ENCODE measurements around the gene PGA4.

The PGA4 gene

GRCh38 chr11:61259363-61259762 is 37.2 kb downstream of the PGA4 start:
- no peaks in the 10 kb centered on the region for H3K4me1 ChIP-seq (ENCODE audit: insufficient read depth, low read length)
- H3K4me3 ChIP-seq (ENCODE audit: low read depth in 1 of 2, low read length in 2 of 2): no peak overlapping the region
- TF ChIP-seq EZH2 (IDR thresholded peaks at IDR 0.05; ENCODE audit: borderline replicate concordance, low read depth, low read length, severe bottlenecking): no peak
- TF ChIP-seq, protein P1, sequence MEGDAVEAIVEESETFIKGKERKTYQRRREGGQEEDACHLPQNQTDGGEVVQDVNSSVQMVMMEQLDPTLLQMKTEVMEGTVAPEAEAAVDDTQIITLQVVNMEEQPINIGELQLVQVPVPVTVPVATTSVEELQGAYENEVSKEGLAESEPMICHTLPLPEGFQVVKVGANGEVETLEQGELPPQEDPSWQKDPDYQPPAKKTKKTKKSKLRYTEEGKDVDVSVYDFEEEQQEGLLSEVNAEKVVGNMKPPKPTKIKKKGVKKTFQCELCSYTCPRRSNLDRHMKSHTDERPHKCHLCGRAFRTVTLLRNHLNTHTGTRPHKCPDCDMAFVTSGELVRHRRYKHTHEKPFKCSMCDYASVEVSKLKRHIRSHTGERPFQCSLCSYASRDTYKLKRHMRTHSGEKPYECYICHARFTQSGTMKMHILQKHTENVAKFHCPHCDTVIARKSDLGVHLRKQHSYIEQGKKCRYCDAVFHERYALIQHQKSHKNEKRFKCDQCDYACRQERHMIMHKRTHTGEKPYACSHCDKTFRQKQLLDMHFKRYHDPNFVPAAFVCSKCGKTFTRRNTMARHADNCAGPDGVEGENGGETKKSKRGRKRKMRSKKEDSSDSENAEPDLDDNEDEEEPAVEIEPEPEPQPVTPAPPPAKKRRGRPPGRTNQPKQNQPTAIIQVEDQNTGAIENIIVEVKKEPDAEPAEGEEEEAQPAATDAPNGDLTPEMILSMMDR (IDR thresholded peaks at IDR 0.05; ENCODE audit: borderline replicate concordance, extremely low read depth, low read length, poor library complexity, severe bottlenecking): no peak
- H4K20me1 ChIP-seq (ENCODE audit: insufficient read depth, low read length): no peaks in the 10 kb centered on the region
- H3K79me2 ChIP-seq (ENCODE audit: insufficient read depth, low read length): no peaks in the 10 kb centered on the region
- no peak overlapping the region for H3K27ac ChIP-seq (ENCODE audit: low read length)
- no peaks in the 10 kb centered on the region for H3K36me3 ChIP-seq (ENCODE audit: insufficient read depth, low read length)
- H3K4me2 ChIP-seq (ENCODE audit: insufficient read depth, low read length): no peak overlapping the region
- DNase-seq (no peak), ATAC-seq (ENCODE audit: insufficient read depth, low read depth) (no peak)
- H3K9me3 ChIP-seq (ENCODE audit: insufficient read depth, low read length, severe bottlenecking): no peaks in the 10 kb centered on the region
- no peaks in the 10 kb centered on the region for H3K27me3 ChIP-seq (ENCODE audit: insufficient read depth, low read length, poor library complexity)
- H3K9ac ChIP-seq (ENCODE audit: low read depth, low read length): no peak overlapping the region
- no peak overlapping the region for H2AFZ ChIP-seq (ENCODE audit: low read depth, low read length)

DNA sequence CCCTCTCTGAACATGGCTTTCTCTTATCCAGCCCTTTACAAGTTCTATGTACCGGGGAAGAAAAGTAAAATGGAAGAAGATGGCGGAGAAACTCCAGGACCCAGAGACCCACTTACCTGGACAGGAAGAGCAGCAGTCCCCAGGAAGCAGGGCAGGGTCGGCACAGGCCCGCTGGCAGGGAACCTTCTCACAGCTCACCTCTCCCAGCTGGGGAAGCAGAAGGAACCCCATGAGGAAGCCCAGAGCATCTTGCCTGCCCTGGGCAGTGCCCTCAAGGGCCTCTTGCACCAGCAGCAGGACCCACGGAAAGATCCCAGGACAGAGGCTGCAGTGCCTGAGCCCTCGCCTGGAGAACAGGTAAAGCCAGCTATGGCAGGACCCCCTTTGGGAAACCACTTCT is 42.2 kb downstream of the PGA4 start:
- DNase-seq (no peak), ATAC-seq (ENCODE audit: insufficient read depth, low read depth) (no peak)
- H3K4me2 ChIP-seq (ENCODE audit: insufficient read depth, low read length): no peak overlapping the region
- no peak overlapping the region for H3K9ac ChIP-seq (ENCODE audit: low read depth, low read length)
- H3K79me2 ChIP-seq (ENCODE audit: insufficient read depth, low read length): no peaks in the 10 kb centered on the region
- no peak overlapping the region for H2AFZ ChIP-seq (ENCODE audit: low read depth, low read length)
- H3K36me3 ChIP-seq (ENCODE audit: insufficient read depth, low read length): no peaks in the 10 kb centered on the region
- H3K27ac ChIP-seq (ENCODE audit: low read length): no peak overlapping the region
- no peaks in the 10 kb centered on the region for H4K20me1 ChIP-seq (ENCODE audit: insufficient read depth, low read length)
- TF ChIP-seq EZH2 (IDR thresholded peaks at IDR 0.05; ENCODE audit: borderline replicate concordance, low read depth, low read length, severe bottlenecking): no peak
- no peaks in the 10 kb centered on the region for H3K4me1 ChIP-seq (ENCODE audit: insufficient read depth, low read length)
- no peaks in the 10 kb centered on the region for H3K9me3 ChIP-seq (ENCODE audit: insufficient read depth, low read length, severe bottlenecking)
- H3K4me3 ChIP-seq (ENCODE audit: low read depth in 1 of 2, low read length in 2 of 2): no peak overlapping the region
- H3K27me3 ChIP-seq (ENCODE audit: insufficient read depth, low read length, poor library complexity): no peaks in the 10 kb centered on the region

DNA sequence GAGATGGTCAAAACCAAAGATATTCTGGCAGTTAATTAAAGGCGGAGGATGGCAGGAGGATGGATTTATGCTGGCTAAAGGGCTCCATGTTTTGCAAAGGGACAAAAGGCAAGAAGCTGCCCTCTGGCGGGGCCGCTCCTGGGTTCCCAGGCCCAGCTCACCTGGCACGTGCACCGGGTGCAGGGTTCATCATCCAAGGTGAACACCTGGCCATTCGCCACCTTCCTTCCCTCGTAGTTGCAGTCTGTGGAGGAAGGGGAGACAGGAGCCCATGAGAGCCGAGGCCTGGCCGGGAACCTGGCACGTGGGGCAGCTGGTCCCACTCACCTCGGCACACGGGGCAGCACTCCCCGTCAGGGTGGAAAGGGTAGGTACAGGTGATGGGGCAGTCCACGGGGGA is 42.6 kb downstream of the PGA4 start:
- H3K79me2 ChIP-seq (ENCODE audit: insufficient read depth, low read length): no peaks in the 10 kb centered on the region

DNA sequence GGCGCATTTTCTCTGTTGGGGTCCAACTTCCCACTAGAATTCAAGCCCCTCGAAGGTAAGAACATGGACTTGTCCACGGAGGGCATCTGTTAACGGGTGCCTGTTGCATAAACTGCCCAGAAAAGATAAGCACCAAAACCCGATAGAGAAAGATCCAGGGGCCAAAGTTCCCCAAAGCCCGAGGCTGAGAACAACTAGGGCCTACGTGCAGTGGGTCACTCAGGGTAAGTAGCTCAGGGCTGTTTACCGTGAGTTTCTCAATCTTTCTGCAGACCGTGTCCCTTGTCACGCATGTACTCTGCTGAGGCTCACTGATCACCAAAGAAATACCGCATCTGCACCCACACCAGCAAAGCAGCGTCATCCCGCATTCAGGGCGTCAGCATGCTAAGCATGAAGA is 43.2 kb downstream of the PGA4 start:
- Histone ChIP-seq H3K36me3 (ENCODE audit: insufficient read depth, low read length) (no peaks in the 10 kb centered on the region), H3K4me1 (ENCODE audit: insufficient read depth, low read length) (no peaks in the 10 kb centered on the region)
- no peak for ATAC-seq (ENCODE audit: insufficient read depth, low read depth)

More for the DNA sequence above, 42.6 kb downstream of the PGA4 start:
- Histone ChIP-seq H3K4me1 (ENCODE audit: insufficient read depth, low read length) (no peaks in the 10 kb centered on the region), H3K9me3 (ENCODE audit: insufficient read depth, low read length, severe bottlenecking) (no peaks in the 10 kb centered on the region), H3K36me3 (ENCODE audit: insufficient read depth, low read length) (no peaks in the 10 kb centered on the region), H2AFZ (ENCODE audit: low read depth, low read length) (no peak overlapping the region), H4K20me1 (ENCODE audit: insufficient read depth, low read length) (no peaks in the 10 kb centered on the region), H3K4me2 (ENCODE audit: insufficient read depth, low read length) (no peak overlapping the region), H3K27ac (ENCODE audit: low read length) (no peak overlapping the region), H3K4me3 (ENCODE audit: low read depth in 1 of 2, low read length in 2 of 2) (no peak overlapping the region), H3K27me3 (ENCODE audit: insufficient read depth, low read length, poor library complexity) (no peaks in the 10 kb centered on the region), H3K9ac (ENCODE audit: low read depth, low read length) (no peak overlapping the region)
- ATAC-seq (ENCODE audit: insufficient read depth, low read depth): no peak
- no peak for TF ChIP-seq EZH2 (IDR thresholded peaks at IDR 0.05; ENCODE audit: borderline replicate concordance, low read depth, low read length, severe bottlenecking)
- TF ChIP-seq, protein P1 (IDR thresholded peaks at IDR 0.05; ENCODE audit: borderline replicate concordance, extremely low read depth, low read length, poor library complexity, severe bottlenecking): no peak
- DNase-seq: no peak

More for the DNA sequence above, 43.2 kb downstream of the PGA4 start:
- no peak for TF ChIP-seq EZH2 (IDR thresholded peaks at IDR 0.05; ENCODE audit: borderline replicate concordance, low read depth, low read length, severe bottlenecking)
- Histone ChIP-seq H3K4me2 (ENCODE audit: insufficient read depth, low read length) (no peak overlapping the region), H3K4me3 (ENCODE audit: low read depth in 1 of 2, low read length in 2 of 2) (no peak overlapping the region), H3K79me2 (ENCODE audit: insufficient read depth, low read length) (no peaks in the 10 kb centered on the region), H3K9ac (ENCODE audit: low read depth, low read length) (no peak overlapping the region), H3K27ac (ENCODE audit: low read length) (no peak overlapping the region), H3K27me3 (ENCODE audit: insufficient read depth, low read length, poor library complexity) (no peaks in the 10 kb centered on the region), H3K9me3 (ENCODE audit: insufficient read depth, low read length, severe bottlenecking) (no peaks in the 10 kb centered on the region), H2AFZ (ENCODE audit: low read depth, low read length) (no peak overlapping the region), H4K20me1 (ENCODE audit: insufficient read depth, low read length) (no peaks in the 10 kb centered on the region)
- DNase-seq: no peak
